SIG-M5 treated with dmso at 0.1 percent for 504 hours (cell line): ENCODE data around the gene MYL11.
A peak's percentile ranks its signal among the peaks of the same experiment; 100 is the strongest.
"Not testable (repeated sequence)": the region's sequence is repeated elsewhere in the genome, so short reads cannot be mapped to it uniquely, and the experiment has no call there.

Experiments used
- DNase-seq: peaks from one replicate; lab custom pipeline; 2025; ENCODE audit not compliant: unreplicated experiment; lab: John Stamatoyannopoulos, UW

MYL11 gene

GRCh38 chr16:30374538-30374937 lies at the start of gene MYL11:
MYL11 (plus strand) TSS chr16:30374802; CDS start chr16:30374858, 56 bp downstream.
- no peak for DNase-seq

GRCh38 chr16:30334473-30334989 lies 40.1 kb upstream of the MYL11 start:
- DNase-seq = peak; percentile 39

DNA sequence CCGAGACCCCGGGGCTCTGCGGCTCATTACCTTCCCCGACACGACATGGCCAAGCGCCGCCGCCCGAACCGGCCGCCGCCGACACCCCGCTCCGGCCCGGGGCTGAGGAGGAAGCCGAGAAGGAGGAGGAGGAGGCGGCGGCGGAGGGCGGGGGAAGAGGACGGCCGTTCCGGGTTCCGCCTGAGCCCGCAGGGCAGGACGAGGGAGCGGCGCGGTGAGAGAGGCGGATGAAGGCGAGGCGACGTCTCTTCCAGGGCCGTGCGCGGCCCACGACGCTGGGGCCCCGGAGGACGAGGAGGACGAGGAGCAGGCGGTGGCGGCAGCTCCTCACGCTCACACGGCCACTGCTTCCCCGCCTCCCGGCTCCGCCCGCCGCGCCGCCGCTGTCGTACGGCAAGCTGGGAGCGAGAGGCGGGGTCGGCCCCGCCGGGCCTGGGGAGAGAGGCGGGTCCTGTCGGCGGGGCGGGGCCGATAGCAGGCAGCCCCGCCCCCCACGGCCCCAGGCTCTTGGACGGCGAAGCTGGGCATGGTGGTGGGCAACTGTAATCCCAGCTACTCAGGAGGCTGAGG lies 39.5 kb upstream of the MYL11 start:
- DNase-seq = peak; percentile 68

DNA sequence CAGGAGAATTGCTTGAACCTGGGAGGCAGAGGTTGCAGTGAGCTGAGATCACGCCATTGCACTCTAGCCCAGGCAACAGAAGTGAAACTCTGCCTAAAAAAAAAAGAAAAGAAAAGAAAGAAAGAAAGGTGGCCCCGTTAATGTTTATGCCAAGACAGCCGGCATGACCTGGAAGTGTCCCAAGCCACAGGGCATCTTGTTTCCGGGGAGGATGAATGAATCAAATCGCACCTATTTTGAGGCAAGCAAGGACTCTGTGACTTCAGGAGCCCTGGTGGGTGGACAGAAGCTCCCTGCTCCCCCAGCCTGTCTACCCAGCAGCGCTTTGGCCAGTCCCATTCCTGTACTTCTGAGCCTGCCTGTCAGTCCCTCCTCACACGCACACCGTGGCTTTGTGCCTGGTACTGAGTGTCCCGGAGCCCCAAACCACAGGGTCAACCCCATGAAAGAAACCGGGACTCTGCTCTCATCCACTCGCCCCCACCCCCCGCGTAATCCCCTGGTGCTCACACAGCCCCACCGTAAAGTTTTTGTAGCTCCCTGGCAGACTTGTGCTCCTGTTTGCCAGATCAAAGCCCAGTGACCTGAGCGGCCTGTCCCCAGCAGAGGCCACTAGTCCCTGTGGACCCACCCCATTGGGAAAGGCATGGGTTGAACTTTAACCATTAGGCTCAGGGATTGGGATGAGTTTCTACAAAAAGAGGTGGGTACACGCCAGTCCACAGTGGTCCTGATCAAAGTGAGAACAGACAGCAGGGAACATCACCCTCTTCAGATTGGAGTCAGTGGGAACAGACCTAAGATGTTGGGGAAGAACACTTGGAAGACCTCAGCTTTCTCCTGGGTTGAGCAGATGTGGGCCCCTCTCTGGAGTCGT lies 38.8 kb upstream of the MYL11 start:
- DNase-seq = no peak

- DNase-seq = not testable (repeated sequence)
Observed at GRCh38 chr16:30337964-30338357, 36.6 kb upstream of the MYL11 start.

DNA sequence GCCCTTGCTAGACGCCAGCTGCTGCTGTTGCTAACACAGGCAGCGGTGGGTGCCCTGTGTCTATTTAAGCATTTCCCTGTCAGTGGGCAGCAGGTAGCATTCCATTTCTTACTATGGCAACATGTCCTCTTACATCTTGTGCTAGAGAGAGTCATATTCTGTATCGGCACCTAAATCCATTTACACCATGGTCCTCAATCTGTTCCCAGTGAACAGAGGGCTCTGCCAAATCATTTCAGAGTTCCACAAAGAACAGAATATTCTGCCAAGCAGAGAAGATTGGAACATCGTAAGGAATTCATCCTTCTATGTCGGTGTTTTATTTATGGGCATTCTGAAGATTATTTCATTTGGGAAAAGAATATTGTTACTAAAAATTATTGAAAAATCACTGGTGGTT lies 35.9 kb upstream of the MYL11 start:
- DNase-seq = not testable (repeated sequence)

- DNase-seq = no peak
Observed at GRCh38 chr16:30340621-30341020, 34.0 kb upstream of the MYL11 start.

DNA sequence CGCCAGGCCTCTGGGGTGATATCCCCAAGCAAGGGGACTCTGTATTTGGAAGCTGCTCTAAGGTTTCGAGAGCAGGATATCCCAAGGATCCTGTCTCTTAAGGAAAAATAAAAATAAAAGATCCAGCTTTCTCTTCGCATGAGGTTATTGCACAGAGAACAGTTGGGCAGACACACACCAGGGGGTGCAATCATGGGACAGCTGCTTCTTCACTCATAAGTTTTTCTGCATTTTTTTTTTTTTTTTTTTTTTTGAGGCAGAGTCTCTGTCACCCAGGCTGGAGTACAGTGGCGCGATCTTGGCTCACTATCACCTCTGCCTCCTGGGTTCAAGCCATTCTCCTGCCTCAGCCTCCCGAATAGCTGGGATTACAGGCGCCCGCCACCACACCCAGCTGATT lies 32.6 kb upstream of the MYL11 start:
- DNase-seq = not testable (repeated sequence)

GRCh38 chr16:30342751-30343490 lies 31.7 kb upstream of the MYL11 start:
- no peak for DNase-seq

DNA sequence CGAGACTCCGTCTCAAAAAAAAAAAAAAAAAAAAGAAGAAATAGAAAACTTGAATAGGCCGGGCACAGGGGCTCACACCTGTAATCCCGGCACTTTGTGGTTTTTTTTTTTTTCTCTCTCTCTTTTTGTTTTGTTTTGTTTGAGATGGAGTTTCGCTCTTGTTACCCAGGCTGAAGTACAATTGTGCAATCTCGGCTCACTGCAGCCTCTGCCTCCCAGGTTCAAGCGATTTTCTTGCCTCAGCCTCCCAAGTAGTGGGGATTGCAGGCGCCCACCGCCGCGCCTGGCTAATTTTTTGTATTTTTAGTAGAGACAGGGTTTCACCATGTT lies 31.1 kb upstream of the MYL11 start:
- not testable (repeated sequence) for DNase-seq

- DNase-seq = no peak
Observed at GRCh38 chr16:30346286-30346685, 28.3 kb upstream of the MYL11 start.

DNA sequence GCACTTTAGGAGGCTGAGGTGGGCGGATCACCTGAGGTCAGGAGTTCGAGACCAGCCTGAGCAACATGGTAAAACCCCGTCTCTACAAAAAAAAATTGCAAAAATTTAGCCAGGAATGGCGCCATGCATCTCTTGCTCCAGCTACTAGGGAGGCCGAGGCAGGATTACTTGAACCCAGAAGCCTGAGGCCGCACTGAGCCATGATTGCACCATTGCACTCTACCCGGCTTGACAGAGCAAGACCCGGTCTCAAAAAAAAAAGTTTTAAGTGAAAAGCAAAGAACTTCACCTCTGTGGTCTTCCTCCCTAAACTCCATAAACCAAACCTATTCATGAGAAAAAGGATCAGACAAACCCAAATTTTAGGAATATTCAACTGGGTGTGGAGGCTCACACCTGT lies 26.5 kb upstream of the MYL11 start:
- no peak for DNase-seq

GRCh38 chr16:30348929-30349328 lies 25.7 kb upstream of the MYL11 start:
- no peak for DNase-seq

DNA sequence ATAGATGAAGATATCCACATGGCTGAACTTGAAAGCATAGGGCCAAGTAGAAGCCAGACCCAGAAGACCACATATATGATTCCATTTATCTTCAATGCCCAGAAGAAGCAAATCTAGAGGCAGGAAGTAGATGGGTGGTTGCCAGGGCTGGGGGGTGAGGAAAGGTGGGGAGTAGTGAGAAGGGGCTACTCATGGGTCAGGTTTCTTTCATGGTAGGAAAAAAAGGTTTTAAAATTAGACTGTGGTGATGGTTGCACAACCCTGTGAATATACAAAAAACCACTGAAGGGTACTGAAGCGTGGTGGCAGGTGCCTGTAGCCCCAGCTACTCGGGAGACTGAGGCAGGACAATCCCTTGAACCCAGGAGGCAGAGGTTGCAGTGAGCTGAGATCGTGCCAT lies 24.9 kb upstream of the MYL11 start:
- DNase-seq = peak; percentile 22

GRCh38 chr16:30350134-30350871 lies 24.3 kb upstream of the MYL11 start:
- peak; percentile 47 for DNase-seq

DNA sequence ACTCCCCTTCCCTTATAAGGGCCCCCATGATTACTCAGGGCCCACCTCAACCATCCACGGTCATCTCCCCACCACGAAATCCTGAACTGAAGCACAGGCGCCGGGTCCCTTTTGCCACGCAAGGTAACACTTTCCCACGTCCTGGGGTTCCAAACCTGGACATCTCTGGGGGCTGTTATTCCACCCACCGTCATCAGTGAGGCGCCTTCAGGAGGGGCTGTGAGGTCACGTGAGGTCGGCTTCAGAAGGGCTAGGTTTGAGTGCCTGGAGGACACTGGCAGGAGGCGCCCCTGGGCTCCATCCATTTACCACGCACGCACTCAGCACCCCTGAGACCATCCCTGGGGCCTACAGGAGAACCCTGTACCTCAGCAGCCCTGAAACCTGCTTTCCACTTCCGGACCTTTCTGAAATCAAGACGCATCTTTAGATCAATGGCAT lies 23.6 kb upstream of the MYL11 start:
- no peak for DNase-seq

DNA sequence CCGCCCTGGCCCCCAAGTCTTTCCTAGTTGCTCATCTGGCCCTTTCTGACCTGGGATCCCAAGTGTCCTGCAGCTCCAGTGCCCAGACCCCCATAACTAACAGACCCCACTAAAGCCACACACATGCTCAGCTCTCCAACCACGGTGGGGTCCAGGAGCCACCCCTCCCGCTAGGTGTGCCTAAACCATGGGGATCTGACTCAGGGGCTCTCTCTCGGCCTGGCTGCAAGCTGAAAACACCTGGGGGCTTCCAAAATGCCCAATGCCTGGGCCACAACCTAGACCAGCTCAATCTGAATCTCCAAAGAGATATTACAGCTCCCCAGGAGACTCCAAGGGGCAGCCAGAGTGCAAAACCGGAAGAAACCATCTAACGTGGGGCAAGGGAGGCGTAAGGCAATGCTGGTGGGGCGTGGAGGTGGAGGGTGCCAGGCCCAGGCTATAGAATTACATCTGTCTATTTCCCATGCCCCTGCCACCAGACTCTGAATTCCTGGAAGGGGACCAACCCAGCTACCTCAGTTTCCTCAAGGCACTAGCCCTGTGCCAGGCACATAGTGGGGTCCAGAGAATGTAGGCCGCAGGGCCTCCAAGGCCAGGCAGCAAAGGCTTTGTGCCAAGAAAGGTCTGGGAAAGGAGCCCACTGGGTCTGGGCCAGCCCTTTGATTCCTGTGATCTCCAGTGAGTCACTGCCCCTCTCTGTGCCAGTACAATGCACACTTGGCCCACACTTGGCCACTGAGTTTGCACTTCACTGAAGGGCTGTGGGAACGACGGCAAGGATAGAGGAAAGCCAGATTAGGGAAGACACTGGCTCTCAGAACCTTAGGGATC lies 22.8 kb upstream of the MYL11 start:
- no peak for DNase-seq

- no peak for DNase-seq
Observed at GRCh38 chr16:30352488-30353401, 21.9 kb upstream of the MYL11 start.
